Choroid plexus epithelial cell (primary cell): ENCODE measurements around the gene DEGS2.
"Not testable (repeated sequence)": the region's sequence is repeated elsewhere in the genome, so short reads cannot be mapped to it uniquely, and the experiment has no call there.

Experiments
- DNase-seq: peaks from one replicate; pipeline ENCODE4 v3.0.0-alpha.2; 2010; ENCODE audit warnings: low read depth
- H3K4me3 ChIP-seq: 2 replicates; pipeline ENCODE4 v1.5.1; 2011; ENCODE audit warnings: low read depth, mild to moderate bottlenecking, control low read depth, low read length, moderate library complexity
- CTCF ChIP-seq: conservative IDR thresholded peaks from 2 replicates; pipeline ENCODE4 v1.5.1; 2011; ENCODE audit warnings: low read depth, mild to moderate bottlenecking, control low read depth, inconsistent platforms, low read length, moderate library complexity

Gene DEGS2

GRCh38 chr14:100158566-100159093 lies 815 bp downstream of the DEGS2 start:
- H3K4me3 ChIP-seq, result no peak overlapping the region
- DNase-seq, result no peak
- TF ChIP-seq CTCF, result no peak

DNA sequence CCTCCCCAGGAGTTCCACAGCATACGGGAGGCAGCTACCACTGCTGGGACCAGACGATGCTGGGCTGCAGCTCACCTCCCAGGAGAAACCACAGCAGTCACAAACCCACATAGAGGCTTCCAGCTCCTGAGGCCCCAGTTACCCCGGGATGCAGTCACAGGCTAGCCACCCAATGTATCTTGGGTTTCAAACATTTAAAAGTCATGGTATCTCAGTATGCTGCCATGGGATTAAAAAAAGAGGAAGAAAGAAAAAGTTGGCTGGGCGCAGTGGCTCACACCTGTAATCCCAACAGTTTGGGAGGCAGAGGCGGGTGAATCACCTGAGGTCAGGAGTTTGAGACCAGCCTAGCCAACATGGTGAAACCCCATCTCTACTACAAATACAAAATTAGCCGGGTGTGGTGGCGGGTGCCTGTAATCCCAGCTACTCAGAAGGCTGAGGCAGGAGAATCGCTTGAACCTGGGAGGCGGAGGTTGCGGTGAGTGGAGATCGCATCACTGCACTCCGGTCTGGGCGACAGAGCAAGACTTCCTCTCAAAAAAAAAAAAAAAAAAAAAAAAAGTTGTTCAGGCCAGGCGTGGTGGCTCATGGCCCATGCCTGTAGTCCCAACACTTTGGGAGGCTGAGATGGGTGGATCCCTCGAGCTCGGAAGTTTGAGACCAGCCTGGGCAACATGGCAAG lies 1.8 kb downstream of the DEGS2 start:
- not testable (repeated sequence) for DNase-seq, H3K4me3 ChIP-seq

DNA sequence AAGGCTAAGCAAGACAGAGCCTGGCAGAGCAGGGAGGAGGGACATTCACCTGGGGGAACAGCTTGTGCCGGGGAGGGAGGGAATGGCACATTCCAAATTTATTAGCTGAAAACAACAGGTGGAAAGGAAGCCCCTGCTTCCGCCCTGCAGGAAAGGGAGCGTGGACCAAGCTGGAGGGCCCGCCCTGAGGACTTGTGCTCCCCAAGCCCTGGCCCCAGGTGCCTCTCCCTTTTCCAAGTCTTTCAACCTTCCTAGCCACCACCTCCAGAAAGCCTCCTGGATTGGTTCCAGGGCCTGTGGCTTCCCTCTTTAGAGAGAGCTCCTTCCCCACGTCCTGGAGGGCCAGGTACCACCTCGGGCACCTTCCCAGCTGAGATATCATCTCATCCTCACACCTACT lies 2.7 kb downstream of the DEGS2 start:
- DNase-seq, result no peak
- no peak for TF ChIP-seq CTCF
- no peak overlapping the region for H3K4me3 ChIP-seq

DNA sequence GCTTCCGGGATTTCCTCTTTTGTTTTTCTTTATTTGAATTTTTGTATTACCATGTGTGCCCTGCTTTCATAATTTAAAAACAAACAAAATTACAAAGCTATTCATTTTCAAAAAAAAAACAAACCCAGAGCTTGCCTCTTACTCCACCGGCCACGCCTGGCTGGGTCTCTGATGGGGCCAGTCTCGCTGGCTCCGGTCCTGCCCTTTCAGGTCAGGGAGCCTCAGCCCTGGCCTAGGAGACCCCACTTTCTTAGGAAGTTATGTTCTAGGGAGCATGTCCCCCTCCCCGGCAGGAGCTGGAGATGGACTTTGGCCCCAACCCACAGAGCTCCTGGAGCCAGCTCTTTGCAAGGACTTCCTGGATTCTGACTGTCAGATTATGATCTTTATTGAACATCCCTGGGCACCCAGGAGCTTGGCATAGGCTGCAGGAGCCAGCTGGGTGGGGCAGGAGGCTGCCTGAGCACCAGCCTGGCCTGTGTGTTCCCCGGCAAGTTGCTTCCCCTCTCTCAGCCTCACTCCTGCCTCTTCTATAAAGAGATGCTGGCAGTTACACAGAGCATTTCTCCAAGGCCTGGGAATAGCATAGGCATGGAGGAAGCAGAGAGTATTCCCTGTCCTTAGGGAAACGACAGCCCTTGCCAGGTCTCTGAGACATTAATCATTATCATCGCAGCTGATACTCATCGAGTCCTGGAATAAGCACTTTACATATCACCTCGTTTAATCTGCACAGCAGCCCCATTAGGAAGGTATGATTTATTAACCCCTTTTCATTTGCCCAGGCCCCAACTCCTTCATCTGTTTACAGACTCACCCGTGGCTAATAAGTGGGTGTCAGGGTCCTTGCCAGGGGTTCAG lies 3.5 kb downstream of the DEGS2 start:
- no peak for DNase-seq
- no peak for TF ChIP-seq CTCF
- no peak overlapping the region for H3K4me3 ChIP-seq

DNA sequence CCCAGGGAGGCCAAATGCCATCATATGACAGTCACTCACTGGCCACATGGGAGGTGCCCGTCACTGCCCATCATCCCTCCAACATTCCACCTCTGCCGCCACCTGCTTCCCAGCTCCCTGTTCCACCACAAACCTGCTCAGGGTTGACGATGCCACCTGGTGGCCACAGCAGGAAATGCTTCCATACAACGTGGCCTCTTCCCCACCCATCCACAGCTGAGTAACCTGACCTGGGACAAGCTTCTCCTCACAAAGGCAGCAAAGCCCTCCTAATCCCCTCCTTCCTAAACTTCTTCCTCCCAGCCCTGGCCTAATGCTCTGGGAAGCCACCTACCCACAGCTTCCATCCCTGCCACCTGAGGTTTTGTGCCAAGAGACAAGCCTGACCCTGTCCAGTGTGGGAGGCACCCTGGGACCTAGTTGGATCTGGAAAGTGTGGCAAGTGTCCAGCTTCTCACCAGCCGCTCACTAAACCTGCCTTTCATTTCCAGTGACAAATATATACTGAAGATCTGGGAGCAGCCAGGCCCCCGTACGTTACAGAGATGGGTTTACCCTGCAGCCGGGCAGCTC lies 4.3 kb downstream of the DEGS2 start:
- peak; percentile 33 for DNase-seq
- H3K4me3 ChIP-seq, result no peak overlapping the region
- TF ChIP-seq CTCF, result peak; percentile 75

GRCh38 chr14:100153560-100153959 lies 5.9 kb downstream of the DEGS2 start:
- DNase-seq, result no peak
- H3K4me3 ChIP-seq, result no peak overlapping the region
- TF ChIP-seq CTCF, result no peak

- no peak for DNase-seq
- no peak for TF ChIP-seq CTCF
- H3K4me3 ChIP-seq, result no peak overlapping the region
Observed at GRCh38 chr14:100152091-100152490, 7.4 kb downstream of the DEGS2 start.
